PC-3 (cell line): ENCODE data around the gene MRPL48.

Source experiments
- EZH2 ChIP-seq: fragments of 300-600 bp; sonication (generic); IDR thresholded peaks from one replicate; pipeline ENCODE4 v1.6.1; 2017; ENCODE audit warnings: antibody characterized with exemption, mild to moderate bottlenecking, low read length; ENCODE audit not compliant: unreplicated experiment
- TF ChIP-seq, protein P1 (sequence below): fragments of 300-600 bp; sonication (generic); conservative IDR thresholded peaks from 2 replicates; pipeline ENCODE4 v1.5.1; 2017; ENCODE audit warnings: antibody characterized with exemption, low read depth, mild to moderate bottlenecking, low read length

DNA sequence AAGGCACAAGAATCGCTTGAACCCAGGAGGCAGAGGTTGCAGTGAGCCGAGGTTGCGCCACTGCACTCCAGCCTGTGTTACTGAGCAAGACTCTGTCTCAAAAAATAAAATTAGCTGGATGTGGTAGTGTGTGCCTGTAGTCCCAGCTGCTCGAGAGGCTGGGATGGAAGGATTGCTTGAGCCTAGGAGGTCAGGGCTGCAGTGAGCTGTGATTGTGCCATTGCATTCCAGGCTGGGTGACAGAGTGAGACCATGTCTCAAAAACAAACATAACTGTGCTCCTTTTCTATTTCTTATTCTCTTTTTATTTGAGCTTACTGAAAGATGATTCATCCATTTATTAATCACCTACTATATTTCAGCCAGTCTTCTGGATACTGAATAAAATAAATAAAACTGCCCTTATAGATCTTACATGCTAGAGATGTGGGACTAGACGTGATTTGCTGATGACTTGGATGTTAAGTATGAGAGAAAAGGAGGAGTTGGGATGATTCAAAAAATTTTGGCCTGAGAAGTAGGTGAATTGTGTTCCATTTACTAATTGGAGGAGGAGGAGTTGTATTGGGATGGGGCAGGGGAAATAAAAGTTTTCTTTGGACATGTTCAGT is 107.2 kb downstream of the MRPL48 start:
- TF ChIP-seq, protein P1, sequence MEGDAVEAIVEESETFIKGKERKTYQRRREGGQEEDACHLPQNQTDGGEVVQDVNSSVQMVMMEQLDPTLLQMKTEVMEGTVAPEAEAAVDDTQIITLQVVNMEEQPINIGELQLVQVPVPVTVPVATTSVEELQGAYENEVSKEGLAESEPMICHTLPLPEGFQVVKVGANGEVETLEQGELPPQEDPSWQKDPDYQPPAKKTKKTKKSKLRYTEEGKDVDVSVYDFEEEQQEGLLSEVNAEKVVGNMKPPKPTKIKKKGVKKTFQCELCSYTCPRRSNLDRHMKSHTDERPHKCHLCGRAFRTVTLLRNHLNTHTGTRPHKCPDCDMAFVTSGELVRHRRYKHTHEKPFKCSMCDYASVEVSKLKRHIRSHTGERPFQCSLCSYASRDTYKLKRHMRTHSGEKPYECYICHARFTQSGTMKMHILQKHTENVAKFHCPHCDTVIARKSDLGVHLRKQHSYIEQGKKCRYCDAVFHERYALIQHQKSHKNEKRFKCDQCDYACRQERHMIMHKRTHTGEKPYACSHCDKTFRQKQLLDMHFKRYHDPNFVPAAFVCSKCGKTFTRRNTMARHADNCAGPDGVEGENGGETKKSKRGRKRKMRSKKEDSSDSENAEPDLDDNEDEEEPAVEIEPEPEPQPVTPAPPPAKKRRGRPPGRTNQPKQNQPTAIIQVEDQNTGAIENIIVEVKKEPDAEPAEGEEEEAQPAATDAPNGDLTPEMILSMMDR: no peak
- TF ChIP-seq EZH2: no peak
